ENCODE results near the gene SLC46A3.
"Not testable (repeated sequence)": the region's sequence is repeated elsewhere in the genome, so short reads cannot be mapped to it uniquely, and the experiment has no call there.

SLC46A3 gene

DNA sequence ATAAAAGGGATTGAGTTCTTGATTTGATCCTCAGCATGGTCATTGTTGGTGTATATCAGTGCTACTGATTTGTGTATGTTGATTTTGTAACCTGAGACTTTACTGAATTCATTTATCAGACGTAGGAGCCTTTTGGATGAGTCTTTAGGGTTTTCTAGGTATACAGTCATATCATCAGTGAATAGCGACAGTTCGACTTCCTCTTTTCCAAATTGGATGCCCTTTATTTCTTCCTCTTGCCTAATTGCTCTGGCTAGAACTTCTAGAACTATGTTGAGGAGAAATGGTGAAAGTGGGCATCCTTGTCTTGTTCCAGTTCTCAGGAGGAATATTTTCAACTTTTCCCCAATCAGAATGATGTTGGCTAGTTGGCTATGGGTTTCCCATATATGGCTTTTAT is 32.9 kb downstream of the SLC46A3 start:
- peaks cover under 1% of the 10 kb centered on the region for H3K36me3 Mint-ChIP-seq (ENCODE audit: low read depth)
- peaks cover 9% of the 10 kb centered on the region for H3K27me3 Mint-ChIP-seq
- no peak overlapping the region for H3K27ac Mint-ChIP-seq
- peaks cover 24% of the 10 kb centered on the region for H3K4me1 Mint-ChIP-seq (ENCODE audit: low read depth)
- intact Hi-C loops (cut with micrococcal nuclease), result no loop called here
- H3K9me3 Mint-ChIP-seq, result peaks cover 47% of the 10 kb centered on the region
- no peak overlapping the region for H3K4me3 Mint-ChIP-seq

DNA sequence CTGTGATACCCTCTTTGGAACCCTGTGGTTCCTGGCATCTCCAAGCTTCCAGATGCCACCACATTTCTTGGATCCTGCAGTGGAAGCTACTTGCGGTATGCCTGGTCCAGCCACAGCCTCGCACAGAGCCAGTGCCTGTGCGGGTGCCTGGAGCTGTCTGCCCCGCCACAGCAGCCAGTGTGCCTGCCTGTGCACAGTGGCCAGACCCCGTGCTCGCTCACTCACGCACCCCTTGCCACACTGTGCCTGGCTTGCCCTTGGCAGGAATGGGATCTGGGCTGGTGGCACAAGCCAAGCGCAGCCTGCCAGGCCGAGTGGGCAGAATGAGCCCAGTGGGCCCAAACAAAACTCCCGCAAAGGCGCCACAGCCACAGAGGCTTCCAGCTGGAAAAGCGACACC is 33.7 kb downstream of the SLC46A3 start:
- Mint-ChIP-seq H3K27ac (no peak overlapping the region), H3K9me3 (peaks cover 43% of the 10 kb centered on the region), H3K27me3 (peaks cover 8% of the 10 kb centered on the region), H3K36me3 (ENCODE audit: low read depth) (peaks cover 9% of the 10 kb centered on the region), H3K4me3 (no peak overlapping the region), H3K4me1 (ENCODE audit: low read depth) (peaks cover 23% of the 10 kb centered on the region)
- intact Hi-C loops (cut with micrococcal nuclease), result no loop called here

DNA sequence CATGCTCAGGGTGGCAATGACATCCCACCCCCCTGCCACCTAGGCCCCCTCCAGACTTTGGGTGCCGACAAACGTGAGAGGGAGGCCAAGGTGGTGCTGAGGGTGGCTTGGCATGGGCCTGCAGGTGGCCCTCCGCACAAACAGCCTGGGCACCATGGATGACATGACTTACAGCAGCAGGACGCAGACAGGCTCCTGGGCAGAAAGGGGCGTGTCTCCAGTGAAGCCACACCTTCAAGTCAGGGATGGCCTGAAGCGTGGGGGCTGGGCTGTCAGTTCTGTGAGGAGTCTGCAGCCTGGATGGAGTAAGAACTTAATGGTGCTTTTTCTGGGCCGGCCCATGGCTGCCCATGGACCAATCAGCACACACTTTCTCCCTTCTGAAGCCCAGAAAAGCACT is 34.5 kb downstream of the SLC46A3 start:
- intact Hi-C loops (cut with micrococcal nuclease), result loop anchor here (5.0 kb wide), 1 partner anchor 33 kb away; the partner anchor contains the start of gene SLC46A3
- peak overlapping the region; percentile 20 for H3K27ac Mint-ChIP-seq
- no peak overlapping the region for H3K4me3 Mint-ChIP-seq
- H3K9me3 Mint-ChIP-seq, result peaks cover 35% of the 10 kb centered on the region
- peaks cover 16% of the 10 kb centered on the region for H3K36me3 Mint-ChIP-seq (ENCODE audit: low read depth)
- peaks cover 5% of the 10 kb centered on the region for H3K27me3 Mint-ChIP-seq
- H3K4me1 Mint-ChIP-seq (ENCODE audit: low read depth), result peaks cover 17% of the 10 kb centered on the region

DNA sequence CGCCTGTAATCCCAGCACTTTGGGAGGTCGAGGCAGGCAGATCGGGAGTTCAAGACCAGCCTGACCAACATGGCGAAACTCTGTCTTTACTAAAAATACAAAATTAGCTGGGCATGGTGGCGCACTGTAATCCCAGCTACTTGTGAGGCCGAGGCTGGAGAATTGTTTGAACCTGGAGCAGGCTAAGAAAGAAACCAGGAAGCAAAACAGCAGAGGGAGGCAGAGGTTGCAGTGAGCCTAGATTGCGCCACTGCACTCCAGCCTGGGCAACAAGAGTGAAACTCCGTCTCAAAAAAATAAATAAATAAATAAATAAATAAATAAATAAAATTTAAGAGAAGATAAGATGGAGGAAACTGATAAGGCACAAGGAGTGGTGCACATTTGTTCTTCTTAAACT is 35.6 kb downstream of the SLC46A3 start:
- H3K4me1 Mint-ChIP-seq (ENCODE audit: low read depth), result peaks cover 17% of the 10 kb centered on the region
- H3K27ac Mint-ChIP-seq, result not testable (repeated sequence)
- intact Hi-C loops (cut with micrococcal nuclease), result loop anchor here (2.0 to 5.0 kb wide), 2 partner anchors 34 to 112 kb away; partner anchors contain the start of gene SLC46A3

DNA sequence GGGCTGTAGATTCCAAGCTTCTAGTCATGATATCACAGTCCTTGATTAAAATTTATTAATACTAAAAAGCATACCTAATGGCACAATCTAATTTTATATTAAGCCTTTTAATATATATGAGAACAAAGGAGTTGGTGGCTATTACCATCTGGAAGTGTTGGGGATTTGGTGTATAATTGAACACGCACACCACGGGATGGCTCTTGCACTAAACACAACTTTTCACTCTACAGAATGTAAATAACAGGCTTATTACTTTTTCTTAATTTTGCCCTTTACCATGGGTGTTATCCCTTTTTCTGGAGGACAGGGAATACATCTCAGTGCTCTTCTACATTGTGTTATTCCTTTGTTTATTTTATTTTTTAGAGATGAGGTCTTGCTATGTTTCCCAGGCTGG is 38.2 kb downstream of the SLC46A3 start:
- intact Hi-C loops (cut with micrococcal nuclease), result loop anchor here (5.0 kb wide), 1 partner anchor 37 kb away; the partner anchor contains the start of gene SLC46A3
- H3K4me3 Mint-ChIP-seq, result no peak overlapping the region
- no peak overlapping the region for H3K27ac Mint-ChIP-seq
- H3K27me3 Mint-ChIP-seq, result no peaks in the 10 kb centered on the region
- peaks cover 46% of the 10 kb centered on the region for H3K36me3 Mint-ChIP-seq (ENCODE audit: low read depth)
- peaks cover 12% of the 10 kb centered on the region for H3K4me1 Mint-ChIP-seq (ENCODE audit: low read depth)
- H3K9me3 Mint-ChIP-seq, result peaks cover 3% of the 10 kb centered on the region

More for the DNA sequence above, 35.6 kb downstream of the SLC46A3 start:
- not testable (repeated sequence) for H3K4me3 Mint-ChIP-seq, H3K27me3 Mint-ChIP-seq
- H3K36me3 Mint-ChIP-seq (ENCODE audit: low read depth), result peaks cover 21% of the 10 kb centered on the region
- peaks cover 28% of the 10 kb centered on the region for H3K9me3 Mint-ChIP-seq

DNA sequence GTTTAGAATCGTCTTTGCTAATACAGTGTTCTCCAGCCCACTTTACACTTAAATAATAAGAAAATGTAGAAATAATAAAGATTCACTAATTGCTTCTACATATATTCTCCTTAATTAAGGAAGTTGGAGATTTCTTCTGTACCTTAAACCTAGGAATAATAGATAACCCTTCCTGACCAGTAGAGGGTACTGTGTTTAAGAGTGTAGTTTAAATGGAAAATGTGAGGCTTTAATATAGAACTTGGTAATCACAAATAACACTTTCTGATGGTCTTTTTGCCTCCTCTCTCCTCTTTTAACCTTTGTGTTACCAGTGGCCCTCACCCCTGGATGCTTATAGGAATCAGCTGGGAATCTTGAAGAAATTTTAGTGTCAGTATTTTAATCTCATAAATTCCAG is 39.1 kb downstream of the SLC46A3 start:
- Mint-ChIP-seq H3K4me1 (ENCODE audit: low read depth) (peaks cover 9% of the 10 kb centered on the region), H3K27ac (no peak overlapping the region), H3K36me3 (ENCODE audit: low read depth) (peaks cover 55% of the 10 kb centered on the region), H3K4me3 (no peak overlapping the region), H3K9me3 (no peaks in the 10 kb centered on the region), H3K27me3 (no peaks in the 10 kb centered on the region)
- intact Hi-C loops (cut with micrococcal nuclease), result loop anchor here (5.0 kb wide), 1 partner anchor 38 kb away; the partner anchor contains the start of gene SLC46A3

DNA sequence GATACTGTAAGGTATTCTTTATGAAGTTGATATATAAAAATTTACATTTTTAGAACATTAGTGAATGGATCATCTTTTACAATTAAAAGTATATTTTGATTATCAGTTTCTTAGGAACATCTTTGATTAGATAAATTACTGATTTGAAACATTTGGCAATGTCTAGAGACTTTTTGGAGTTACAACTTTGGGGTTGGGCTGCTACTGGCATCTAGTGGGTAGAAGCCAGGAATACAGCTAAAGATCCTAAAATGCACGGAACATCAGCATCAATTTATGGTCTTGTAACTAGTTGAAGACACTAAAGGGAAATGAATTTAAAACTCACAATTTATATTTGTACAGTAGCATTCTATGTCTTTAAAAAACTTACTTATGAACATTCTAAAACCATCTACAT is 40.0 kb downstream of the SLC46A3 start:
- H3K4me1 Mint-ChIP-seq (ENCODE audit: low read depth), result peaks cover 4% of the 10 kb centered on the region
- no peaks in the 10 kb centered on the region for H3K9me3 Mint-ChIP-seq
- intact Hi-C loops (cut with micrococcal nuclease), result no loop called here
- H3K4me3 Mint-ChIP-seq, result no peak overlapping the region
- H3K36me3 Mint-ChIP-seq (ENCODE audit: low read depth), result peaks cover 63% of the 10 kb centered on the region
- H3K27ac Mint-ChIP-seq, result no peak overlapping the region
- H3K27me3 Mint-ChIP-seq, result no peaks in the 10 kb centered on the region

DNA sequence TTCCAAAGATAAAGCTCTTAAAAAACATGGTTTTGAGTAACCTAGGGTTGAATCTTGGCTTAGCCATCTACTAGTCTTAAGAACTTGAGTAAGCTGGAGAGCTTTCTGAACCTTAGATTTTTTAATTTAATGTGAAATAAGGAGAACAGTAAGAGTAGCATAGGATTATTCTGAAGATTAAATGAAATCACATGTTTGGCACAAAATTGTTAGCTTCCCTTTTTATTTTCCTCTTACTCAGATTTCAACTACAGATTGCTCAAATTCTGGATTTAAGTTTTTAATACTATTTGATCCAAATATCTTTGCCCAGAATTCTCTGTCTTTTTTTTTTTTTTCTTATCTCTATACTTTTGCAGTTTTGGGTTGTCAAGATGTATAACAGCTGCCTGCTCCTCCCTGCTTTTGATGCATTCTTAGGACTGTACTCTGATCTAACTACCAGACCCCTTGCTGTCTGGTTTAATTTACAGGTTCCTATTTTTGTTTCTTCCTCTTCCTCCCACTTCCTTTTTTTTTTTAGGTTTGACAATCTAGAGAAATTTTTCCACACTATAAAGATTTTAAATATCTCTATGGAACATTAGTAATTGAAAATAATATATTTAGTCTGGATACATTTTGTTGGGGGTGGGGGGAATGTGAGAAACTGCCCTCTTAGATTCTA is 47.5 kb downstream of the SLC46A3 start:
- Mint-ChIP-seq H3K9me3 (no peaks in the 10 kb centered on the region), H3K27ac (peak overlapping the region; percentile 86), H3K36me3 (ENCODE audit: low read depth) (peaks cover 91% of the 10 kb centered on the region), H3K27me3 (no peaks in the 10 kb centered on the region), H3K4me1 (ENCODE audit: low read depth) (peaks cover 48% of the 10 kb centered on the region), H3K4me3 (no peak overlapping the region)
- intact Hi-C loops (cut with micrococcal nuclease), result no loop called here

DNA sequence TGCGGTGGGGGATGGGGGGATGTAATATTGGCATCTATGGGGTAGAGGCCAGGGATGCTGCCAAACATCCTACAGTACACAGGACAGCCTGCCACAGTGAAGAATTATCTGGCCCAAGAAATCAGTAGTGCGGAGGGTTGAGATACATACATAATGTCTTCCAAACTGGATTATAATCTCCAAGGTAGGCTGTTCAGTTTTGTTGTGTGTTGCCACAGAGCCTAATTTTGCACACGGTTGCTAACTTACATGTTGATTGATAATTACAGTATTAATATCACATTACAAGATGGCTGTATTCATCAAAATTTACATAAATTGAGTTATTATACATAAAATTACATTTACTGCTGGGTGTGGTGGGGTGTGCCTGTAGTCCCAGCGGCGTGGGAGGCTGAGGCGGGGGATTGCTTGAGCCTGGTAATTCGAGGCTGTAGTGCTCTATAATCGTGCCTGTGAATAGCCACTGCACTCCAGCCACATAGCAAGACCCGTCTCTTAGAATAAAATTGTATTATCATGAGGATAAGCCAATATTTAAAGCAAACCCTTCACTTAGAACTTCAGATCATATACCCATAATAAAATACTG is 51.8 kb downstream of the SLC46A3 start:
- Mint-ChIP-seq H3K4me3 (no peak overlapping the region), H3K27me3 (no peaks in the 10 kb centered on the region), H3K9me3 (no peaks in the 10 kb centered on the region), H3K27ac (no peak overlapping the region), H3K36me3 (ENCODE audit: low read depth) (peaks cover 88% of the 10 kb centered on the region), H3K4me1 (ENCODE audit: low read depth) (peaks cover 55% of the 10 kb centered on the region)
- intact Hi-C loops (cut with micrococcal nuclease), result no loop called here

DNA sequence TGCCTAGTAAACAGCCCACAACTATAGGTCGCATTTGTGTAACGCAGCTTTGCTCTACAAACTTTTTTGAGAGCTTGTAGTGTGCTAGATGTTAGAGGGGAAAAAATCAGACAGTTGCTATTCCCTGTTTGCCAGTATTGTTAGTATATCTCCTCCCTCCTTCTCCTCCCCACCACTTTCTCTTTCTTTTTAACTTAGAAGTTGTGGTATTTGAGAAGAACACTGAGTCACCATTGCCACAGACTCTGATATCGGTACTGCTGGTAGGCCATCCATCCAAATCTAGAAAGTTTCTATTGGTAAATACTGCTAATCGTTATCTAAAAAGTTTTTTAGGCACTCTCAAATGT is 59.2 kb downstream of the SLC46A3 start:
- no peaks in the 10 kb centered on the region for H3K9me3 Mint-ChIP-seq
- peaks cover 69% of the 10 kb centered on the region for H3K36me3 Mint-ChIP-seq (ENCODE audit: low read depth)
- H3K4me1 Mint-ChIP-seq (ENCODE audit: low read depth), result peaks cover 60% of the 10 kb centered on the region

DNA sequence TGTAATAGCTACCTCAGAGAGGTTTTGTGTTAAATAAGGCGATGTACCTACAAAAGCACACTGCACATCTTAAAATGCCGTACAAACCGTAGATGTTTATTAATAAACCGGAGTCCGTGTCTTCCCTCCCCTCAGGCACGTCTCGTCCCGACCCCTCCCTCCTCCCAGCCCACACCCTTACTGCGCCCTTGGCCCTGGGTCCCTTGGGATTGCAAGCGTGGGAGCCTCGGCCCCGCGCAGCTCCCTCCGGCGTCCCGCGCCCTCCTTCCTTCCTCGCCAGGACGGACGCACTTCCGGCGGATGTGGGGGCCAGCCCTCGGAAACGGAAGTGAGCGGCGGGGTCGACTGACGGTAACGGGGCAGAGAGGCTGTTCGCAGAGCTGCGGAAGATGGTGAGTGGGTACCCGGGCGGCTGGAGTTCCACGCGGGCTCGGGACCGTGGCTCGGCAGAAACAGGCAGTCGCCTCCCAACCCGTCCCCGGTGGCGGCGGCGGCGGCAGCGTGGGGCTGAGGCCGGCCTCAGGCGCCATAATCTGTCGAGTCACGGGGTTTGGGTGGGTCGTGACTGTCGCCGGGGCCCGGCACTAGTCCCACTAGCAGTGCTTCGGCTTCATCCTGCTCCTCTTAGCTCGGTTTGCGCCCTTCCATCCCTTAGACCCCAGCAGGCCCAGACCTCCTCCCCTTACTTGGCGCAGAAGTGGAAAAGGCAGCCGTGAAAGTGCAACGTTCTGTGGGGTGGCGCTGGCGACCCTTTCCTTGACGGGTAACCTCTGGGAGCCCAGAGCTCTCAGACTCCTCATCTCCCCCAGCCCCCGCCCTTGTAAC is 59.8 kb downstream of the SLC46A3 start, which contains the start of gene POMP:
TSS of gene POMP (plus strand) at position 335 of the 825 bp plus-strand sequence. CDS start at position 390, 55 bp downstream.
- Mint-ChIP-seq H3K4me1 (ENCODE audit: low read depth) (peaks cover 60% of the 10 kb centered on the region), H3K4me3 (peak within 1 kb of the TSS; percentile 91), H3K27me3 (no peaks in the 10 kb centered on the region), H3K27ac (peak within 1 kb of the TSS; percentile 89), H3K9me3 (no peaks in the 10 kb centered on the region), H3K36me3 (ENCODE audit: low read depth) (peaks cover 65% of the 10 kb centered on the region)
- intact Hi-C loops (cut with micrococcal nuclease), result loop anchor here (5.0 kb wide), 3 partner anchors 43 to 1037 kb away; partner anchors contain the start of genes LNX2, PAN3 and POLR1D

More for the DNA sequence above, 59.2 kb downstream of the SLC46A3 start:
- Mint-ChIP-seq H3K4me3 (peak overlapping the region; percentile 91), H3K27me3 (no peaks in the 10 kb centered on the region), H3K27ac (peak overlapping the region; percentile 89)
- intact Hi-C loops (cut with micrococcal nuclease), result loop anchor here (5.0 kb wide), 3 partner anchors 43 to 1037 kb away; partner anchors contain the start of genes LNX2, PAN3 and POLR1D

DNA sequence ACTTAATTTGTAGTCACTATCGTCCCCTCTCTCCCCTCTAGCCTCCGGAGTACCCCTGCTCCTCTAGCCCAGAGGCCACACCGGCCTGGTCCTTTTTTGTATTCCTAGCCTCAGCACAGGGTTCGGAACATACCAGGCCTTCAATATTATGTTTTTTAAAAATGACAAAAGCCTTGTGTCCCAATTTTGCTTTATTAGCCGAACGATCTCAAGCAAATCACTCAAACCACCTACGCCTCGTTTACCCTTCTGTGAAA is 60.3 kb downstream of the SLC46A3 start:
- peaks cover 60% of the 10 kb centered on the region for H3K4me1 Mint-ChIP-seq (ENCODE audit: low read depth)
- intact Hi-C loops (cut with micrococcal nuclease), result loop anchor here (5.0 kb wide), 3 partner anchors 44 to 1036 kb away; partner anchors contain the start of genes LNX2, PAN3 and POLR1D
- H3K4me3 Mint-ChIP-seq, result peak overlapping the region; percentile 91
- H3K9me3 Mint-ChIP-seq, result no peaks in the 10 kb centered on the region
- H3K36me3 Mint-ChIP-seq (ENCODE audit: low read depth), result peaks cover 60% of the 10 kb centered on the region
- no peaks in the 10 kb centered on the region for H3K27me3 Mint-ChIP-seq
- peak overlapping the region; percentile 89 for H3K27ac Mint-ChIP-seq

DNA sequence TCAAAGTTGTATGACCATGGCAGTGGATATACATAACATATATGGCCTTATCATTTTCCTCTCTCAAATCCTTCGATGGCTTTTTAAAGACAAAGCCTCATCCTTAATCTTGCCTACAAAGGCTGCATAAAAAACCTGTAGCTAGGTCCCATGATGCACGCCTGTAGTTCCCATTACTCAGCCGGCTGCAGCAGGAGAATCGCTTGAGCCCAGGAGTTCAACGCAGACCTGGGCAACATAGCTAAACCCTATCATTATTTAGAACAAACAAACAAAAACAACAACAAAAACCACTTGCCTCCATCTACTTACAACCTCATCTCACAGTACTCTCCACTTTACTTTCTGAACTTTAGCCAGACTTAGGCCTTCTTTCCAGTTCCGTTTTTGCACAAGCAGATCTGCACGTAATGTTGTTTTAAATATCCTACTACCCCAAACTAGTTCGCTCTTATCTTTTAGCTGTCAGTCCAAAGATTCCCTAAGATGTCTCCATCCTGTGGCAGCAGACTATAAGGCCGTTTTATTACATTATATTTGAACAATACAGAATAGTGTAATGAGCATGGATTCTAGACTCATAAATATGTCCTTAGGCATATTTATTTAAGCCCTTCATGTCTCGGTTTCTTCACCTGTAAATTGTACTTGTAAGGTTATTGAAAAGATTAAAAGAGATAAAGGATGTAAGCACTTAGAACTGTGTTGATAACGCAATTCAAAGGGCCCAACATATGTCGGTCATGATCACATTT is 60.8 kb downstream of the SLC46A3 start:
- peak overlapping the region; percentile 91 for H3K4me3 Mint-ChIP-seq
- H3K27me3 Mint-ChIP-seq, result no peaks in the 10 kb centered on the region
- H3K4me1 Mint-ChIP-seq (ENCODE audit: low read depth), result peaks cover 60% of the 10 kb centered on the region
- H3K36me3 Mint-ChIP-seq (ENCODE audit: low read depth), result peaks cover 58% of the 10 kb centered on the region
- intact Hi-C loops (cut with micrococcal nuclease), result loop anchor here (5.0 kb wide), 3 partner anchors 44 to 1036 kb away; partner anchors contain the start of genes LNX2, PAN3 and POLR1D
- H3K9me3 Mint-ChIP-seq, result no peaks in the 10 kb centered on the region
- H3K27ac Mint-ChIP-seq, result peak overlapping the region; percentile 89
